Stimulated activated CD4-positive, alpha-beta T cell treated with anti-CD3 and anti-CD28 coated beads, TNF-alpha, amount 100 ng/mL, for 4 hours (primary cell): ENCODE results near the gene ZFYVE28.
A peak's percentile ranks its signal among the peaks of the same experiment; 100 is the strongest.

Experiments used
- DNase-seq, 3 experiments: peaks; one replicate each; pipeline ENCODE4 v3.0.0-alpha.2; 2020; ENCODE audit warnings: low read depth in 3 of 3

The ZFYVE28 gene

DNA sequence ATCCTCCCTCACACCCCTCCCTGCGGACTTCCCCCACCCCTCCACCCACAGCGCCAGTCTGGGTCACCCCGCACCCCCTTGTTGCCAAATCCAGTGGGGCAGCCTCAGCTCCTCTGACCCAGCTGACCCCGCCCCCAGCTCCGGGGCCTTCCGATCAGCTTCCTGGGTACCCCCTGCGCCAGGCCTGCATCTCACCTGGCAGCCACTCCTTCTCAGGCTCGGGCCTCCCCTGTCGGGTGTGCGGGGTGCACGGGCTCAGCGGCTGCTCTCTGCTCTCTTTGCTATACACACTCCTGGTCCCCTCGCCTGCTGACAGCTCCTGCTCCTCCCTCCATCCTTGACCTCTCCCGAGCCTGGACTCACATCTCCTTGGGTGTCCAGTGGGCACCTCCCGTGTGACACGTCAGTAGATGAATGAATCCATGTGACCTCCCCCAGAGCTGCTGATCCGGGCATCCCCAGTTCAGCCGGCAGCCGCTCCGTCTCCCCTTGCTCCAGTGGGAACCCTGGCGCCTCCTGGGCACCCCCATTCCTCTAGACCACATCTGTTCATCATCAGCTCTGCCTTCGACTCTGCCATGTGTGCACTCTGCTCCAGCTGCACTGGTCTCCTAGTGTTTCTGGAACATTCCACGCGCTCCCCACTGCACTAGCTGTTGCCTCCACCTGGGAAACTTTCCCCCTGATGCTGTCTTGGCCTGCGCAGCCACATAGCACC is 10.2 kb upstream of the ZFYVE28 start:
- DNase-seq = no peak

GRCh38 chr4:2427383-2428334 is 9.2 kb upstream of the ZFYVE28 start:
- no peak for DNase-seq

DNA sequence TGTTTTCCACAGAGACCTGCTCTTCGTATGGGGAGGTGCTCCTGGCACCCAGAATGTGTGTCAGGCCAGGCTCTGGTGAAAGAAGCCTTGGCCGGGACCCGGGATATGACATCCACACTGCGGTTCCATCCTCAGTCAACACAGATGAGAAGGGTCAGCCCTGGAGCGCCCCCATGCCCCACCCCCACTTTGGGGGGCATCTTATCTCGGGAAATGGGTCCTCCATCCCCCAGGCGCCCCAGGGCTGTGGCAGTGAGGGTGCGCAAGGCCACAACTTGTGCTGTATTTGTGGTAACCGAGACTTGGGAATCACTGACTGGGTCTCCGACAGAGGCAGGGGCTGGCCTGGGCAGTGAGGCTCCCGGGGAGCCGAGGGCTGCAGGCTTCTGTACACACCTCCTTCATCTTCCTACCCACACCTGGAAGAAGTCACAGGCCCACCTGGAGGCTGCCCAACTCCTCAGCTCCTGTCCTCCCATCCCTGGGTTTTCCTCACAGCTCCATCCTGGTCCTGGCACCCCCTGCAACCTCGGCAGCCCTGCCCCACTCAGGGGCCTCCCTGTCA is 8.3 kb upstream of the ZFYVE28 start:
- no peak for DNase-seq

DNA sequence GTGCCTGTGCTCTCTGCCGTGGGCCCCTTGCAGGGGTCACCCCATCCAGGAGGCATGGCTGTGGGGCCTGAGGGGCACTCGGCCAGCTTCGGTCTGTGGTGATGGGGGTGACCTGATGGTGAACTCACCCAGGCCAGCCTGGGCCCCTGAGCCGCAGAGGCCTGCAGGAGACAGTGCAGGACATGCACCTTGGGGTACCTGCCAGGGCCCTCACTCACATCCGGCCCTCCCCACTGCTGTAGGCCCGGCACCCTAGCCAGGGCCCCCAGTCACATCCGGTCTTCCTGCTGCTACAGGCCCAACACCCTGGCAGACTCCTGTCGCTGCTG is 7.6 kb upstream of the ZFYVE28 start:
- DNase-seq = no peak

- no peak for DNase-seq
Measured at GRCh38 chr4:2425386-2426068, 7.1 kb upstream of the ZFYVE28 start.

- no peak for DNase-seq
Measured at GRCh38 chr4:2424581-2424980, 6.1 kb upstream of the ZFYVE28 start.

GRCh38 chr4:2423695-2424094 is 5.2 kb upstream of the ZFYVE28 start:
- DNase-seq = no peak

DNA sequence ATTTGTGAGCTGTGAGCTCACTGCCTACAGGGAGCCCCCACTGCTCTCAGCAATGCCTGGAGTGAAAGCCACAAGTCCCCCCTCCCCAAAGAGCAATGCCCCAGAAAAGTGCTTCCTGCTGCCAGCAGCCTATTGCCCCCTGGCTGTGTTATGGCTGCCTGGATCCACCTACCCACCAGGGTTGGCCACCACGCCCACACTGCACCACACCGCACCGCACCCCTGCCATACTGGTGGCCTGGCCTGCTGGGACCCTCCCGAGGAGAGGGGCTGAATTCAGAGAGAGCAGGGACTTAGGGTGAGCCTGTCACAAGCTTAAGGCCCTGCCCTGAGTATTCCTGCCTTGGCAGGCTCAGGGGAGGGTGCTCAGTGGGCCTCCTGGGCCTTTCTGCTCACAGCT is 4.6 kb upstream of the ZFYVE28 start:
- DNase-seq = no peak

- DNase-seq = no peak
Measured at GRCh38 chr4:2421928-2422327, 3.5 kb upstream of the ZFYVE28 start.

DNA sequence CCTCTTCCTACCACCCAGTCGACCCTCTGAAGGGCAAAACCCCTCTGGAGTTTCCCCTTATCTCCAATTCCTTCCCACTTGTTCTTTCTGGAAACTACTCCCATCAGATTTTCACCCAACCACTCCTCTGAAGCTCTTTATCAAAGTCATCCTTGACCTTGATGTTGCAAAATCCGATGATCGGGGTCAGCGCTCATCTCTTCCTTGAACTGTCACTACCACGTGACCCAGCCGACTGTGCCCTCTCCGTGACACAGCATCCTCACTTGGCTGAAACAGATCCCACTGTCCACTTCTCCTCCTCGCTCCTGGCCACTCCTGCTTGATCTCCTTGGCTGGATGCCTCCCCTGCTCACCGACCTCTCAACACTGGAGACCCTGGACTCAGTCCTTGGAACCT is 1.4 kb upstream of the ZFYVE28 start:
- no peak for DNase-seq

DNA sequence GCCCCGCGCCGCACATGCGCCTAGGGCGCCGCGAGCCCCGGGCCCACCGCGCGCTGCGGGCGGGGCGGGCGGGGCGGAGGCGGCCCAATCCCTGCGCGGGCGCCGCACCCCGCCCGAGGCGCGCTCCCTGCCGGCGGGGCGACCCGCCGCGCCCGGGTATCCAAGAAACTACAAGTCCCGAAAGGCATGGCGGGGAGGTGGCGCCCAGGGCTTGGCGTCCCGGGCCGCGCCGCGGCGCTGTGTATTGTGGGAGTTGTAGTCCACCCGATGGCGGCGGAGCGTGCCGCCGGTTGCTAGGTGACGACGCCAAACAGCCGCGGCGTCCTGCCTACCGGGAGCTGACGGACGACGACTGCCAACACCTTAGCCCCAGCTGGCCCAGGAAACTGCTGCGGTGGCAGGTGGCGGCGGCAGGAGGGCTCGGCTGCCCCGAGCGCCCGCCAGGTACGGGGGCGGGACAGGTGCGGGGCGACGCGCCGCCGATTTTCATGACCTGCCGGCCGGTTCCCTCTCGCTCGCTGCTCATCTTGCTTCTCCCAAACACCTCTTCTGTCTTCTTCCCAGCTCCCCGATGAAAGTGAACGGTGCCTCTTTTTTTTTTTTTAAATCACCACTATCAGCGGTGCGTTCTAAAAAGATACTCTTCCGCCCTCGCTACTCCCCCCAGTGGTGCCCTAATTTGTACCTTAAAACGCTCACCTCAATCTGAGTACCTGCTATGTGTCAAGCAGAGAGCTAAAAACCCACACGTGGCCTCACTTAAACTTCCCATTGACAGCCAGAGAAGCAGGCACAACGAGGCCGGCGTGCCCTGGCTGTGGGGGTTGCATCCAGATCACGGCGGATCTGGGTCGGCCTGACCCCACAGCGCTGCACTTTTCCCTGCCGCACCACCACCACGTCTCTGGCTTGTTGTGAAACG is 466 bp upstream of the ZFYVE28 start, which contains the start of gene CFAP99:
TSS of gene CFAP99 (plus strand) at position 306 of the 922 bp plus-strand sequence.
- peak; percentile 96 to 97 (median 96) for DNase-seq

GRCh38 chr4:2417226-2417764 is 1.1 kb downstream of the ZFYVE28 start:
- no peak for DNase-seq

- DNase-seq = no peak
Measured at GRCh38 chr4:2416564-2417225, 1.8 kb downstream of the ZFYVE28 start.

GRCh38 chr4:2415881-2416563 is 2.4 kb downstream of the ZFYVE28 start:
- DNase-seq = no peak

DNA sequence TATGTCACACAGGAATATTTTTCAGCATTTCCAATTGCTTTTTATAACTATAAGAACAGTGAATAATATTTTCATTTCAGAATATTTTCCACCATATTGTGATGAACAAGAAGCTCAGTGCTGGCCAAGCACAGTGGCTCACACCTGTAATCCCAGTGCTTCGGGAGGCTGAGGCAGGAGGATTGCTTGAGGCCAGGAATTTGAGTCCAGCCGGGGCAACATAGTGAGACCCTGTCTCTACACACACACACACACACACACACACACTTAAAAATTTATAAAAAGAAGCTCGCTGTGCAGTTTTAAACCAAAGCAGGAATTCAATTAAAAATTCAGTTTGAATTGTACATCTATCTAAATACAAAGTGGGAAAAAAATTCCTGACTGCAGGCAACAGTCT is 3.2 kb downstream of the ZFYVE28 start:
- no peak for DNase-seq

- DNase-seq = no peak
Measured at GRCh38 chr4:2413821-2414610, 4.4 kb downstream of the ZFYVE28 start.

- DNase-seq = peak; percentile 53 to 74 (median 66)
Measured at GRCh38 chr4:2412885-2413716, 5.3 kb downstream of the ZFYVE28 start.

GRCh38 chr4:2412534-2412884 is 5.9 kb downstream of the ZFYVE28 start:
- peak in 1 of 3 experiments; percentile 48 for DNase-seq
